ENCODE measurements around the gene PLEKHN1.

PLEKHN1 gene, protein sequence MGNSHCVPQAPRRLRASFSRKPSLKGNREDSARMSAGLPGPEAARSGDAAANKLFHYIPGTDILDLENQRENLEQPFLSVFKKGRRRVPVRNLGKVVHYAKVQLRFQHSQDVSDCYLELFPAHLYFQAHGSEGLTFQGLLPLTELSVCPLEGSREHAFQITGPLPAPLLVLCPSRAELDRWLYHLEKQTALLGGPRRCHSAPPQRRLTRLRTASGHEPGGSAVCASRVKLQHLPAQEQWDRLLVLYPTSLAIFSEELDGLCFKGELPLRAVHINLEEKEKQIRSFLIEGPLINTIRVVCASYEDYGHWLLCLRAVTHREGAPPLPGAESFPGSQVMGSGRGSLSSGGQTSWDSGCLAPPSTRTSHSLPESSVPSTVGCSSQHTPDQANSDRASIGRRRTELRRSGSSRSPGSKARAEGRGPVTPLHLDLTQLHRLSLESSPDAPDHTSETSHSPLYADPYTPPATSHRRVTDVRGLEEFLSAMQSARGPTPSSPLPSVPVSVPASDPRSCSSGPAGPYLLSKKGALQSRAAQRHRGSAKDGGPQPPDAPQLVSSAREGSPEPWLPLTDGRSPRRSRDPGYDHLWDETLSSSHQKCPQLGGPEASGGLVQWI

DNA sequence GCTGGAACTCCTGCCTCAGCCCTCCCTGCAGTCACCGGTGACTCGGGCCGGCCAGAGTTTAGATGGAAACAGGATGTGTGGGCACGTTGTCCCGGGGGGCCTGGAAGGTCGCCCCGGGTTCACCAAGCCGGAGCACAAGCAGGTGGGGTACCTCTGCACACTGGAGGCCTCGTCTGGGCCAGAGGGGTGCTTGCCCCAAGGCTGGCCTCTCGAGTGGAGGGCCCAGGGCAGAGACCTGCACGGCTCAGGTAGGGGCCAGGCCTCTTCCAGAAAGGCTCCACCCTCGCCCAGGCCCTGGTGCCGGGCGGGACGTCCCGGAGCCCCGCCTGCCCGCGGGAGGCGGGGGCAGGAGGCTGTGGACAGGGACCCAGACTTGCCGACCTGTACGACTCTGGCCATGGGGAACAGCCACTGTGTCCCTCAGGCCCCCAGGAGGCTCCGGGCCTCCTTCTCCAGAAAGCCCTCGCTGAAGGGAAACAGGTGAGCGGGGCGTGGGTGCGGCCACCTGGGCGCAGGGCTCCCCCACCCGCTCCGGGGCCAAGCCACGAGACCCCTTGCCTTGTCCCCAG, at the start of gene PLEKHN1:
Gene PLEKHN1, plus strand, starts transcription at position 348 of the 569 bp plus-strand sequence. Its CDS starts 50 bp downstream, at position 398.
- TF ChIP-seq, protein P1, sequence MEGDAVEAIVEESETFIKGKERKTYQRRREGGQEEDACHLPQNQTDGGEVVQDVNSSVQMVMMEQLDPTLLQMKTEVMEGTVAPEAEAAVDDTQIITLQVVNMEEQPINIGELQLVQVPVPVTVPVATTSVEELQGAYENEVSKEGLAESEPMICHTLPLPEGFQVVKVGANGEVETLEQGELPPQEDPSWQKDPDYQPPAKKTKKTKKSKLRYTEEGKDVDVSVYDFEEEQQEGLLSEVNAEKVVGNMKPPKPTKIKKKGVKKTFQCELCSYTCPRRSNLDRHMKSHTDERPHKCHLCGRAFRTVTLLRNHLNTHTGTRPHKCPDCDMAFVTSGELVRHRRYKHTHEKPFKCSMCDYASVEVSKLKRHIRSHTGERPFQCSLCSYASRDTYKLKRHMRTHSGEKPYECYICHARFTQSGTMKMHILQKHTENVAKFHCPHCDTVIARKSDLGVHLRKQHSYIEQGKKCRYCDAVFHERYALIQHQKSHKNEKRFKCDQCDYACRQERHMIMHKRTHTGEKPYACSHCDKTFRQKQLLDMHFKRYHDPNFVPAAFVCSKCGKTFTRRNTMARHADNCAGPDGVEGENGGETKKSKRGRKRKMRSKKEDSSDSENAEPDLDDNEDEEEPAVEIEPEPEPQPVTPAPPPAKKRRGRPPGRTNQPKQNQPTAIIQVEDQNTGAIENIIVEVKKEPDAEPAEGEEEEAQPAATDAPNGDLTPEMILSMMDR (IDR thresholded peaks at IDR 0.05; ENCODE audit: low read depth, low read length, missing control alignments): no peak
- H3K4me3 ChIP-seq (ENCODE audit: low read depth, low read length): peak within 1 kb of the TSS; percentile 48
- no peak for DNase-seq (ENCODE audit: low read depth)
- in situ Hi-C loops (cut with HindIII; ENCODE audit: low sequenced_read_pairs): no loop called here

DNA sequence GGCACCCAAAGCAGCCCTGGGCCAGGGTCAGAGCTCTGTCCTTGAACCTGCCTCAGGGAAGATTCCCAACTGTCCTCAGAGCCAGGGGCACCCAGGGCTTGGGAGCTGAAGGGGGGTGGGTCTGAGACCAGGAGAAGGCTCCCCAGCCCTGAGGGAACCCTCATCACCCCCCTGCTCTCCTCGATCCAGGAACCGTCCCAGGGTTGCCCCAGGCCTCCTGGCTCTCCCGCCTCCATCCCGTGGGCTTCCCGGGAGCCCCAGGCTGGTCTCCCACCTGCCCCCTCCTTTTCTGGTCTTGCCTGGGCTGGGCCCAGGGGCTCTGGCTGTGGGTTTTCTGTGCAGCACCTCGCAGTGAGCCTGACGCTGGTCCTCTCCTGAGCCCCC, 49.2 kb upstream of the PLEKHN1 start:
- TF ChIP-seq, protein P1 (IDR thresholded peaks at IDR 0.05; ENCODE audit: low read depth, low read length, missing control alignments): no peak
- no peak overlapping the region for H3K4me3 ChIP-seq (ENCODE audit: low read depth, low read length)
- in situ Hi-C loops (cut with HindIII; ENCODE audit: low sequenced_read_pairs): no loop called here
- DNase-seq (ENCODE audit: low read depth): no peak

DNA sequence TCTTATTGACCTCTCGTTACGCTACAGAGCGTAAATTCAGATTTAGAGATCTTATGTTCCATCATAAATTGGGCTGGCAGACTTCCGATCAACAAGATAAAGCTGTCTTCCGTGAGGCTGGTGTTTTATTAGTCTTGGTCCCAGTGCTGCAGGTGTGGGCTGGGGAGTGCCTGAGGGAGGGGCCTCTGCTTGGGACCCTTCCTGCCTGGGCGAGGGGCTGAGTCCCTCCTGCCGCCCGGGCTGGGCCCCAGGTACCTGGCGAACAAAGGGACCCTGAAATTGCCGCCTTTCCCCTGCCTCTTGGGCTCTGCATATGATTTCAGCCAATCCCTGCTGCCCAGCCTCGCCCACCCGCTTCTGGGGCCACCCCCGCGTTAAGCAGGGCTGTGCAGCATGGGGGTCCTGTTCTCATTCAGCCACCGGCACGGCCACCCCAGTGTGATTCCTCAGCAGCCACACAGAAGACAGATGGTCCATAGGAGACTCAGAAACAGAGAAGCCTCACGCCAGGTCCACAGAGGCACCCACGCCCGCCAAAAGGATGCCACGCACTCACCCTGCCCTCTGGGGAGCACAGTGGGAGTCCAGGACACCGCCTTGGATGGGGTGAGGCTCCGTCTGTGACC, 48.7 kb upstream of the PLEKHN1 start:
- in situ Hi-C loops (cut with HindIII; ENCODE audit: low sequenced_read_pairs): no loop called here

DNA sequence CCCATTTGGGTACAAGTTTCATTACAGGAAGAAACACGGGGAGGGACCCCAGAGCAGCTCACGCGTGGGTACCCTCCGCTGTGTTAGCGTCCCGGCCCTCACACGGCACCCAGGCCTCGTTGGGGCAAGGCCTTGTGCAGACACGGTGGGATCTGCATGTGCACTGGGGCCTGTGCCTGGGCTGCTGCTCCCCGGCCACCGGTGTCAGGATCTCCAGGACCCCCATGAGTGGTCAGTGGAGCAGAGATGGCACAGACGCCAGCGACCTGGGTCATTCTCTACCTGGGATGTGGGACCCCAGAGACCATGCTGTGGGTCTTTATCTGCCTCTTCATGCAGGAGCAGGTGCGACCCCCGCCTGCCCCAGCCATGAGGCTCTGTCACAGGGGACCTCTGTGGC, 47.9 kb upstream of the PLEKHN1 start:
- no peak for DNase-seq (ENCODE audit: low read depth)
- in situ Hi-C loops (cut with HindIII; ENCODE audit: low sequenced_read_pairs): no loop called here
- TF ChIP-seq, protein P1 (IDR thresholded peaks at IDR 0.05; ENCODE audit: low read depth, low read length, missing control alignments): no peak
- H3K4me3 ChIP-seq (ENCODE audit: low read depth, low read length): no peak overlapping the region

More for the DNA sequence above, 48.7 kb upstream of the PLEKHN1 start:
- no peak overlapping the region for H3K4me3 ChIP-seq (ENCODE audit: low read depth, low read length)
- DNase-seq (ENCODE audit: low read depth): no peak
- TF ChIP-seq, protein P1 (IDR thresholded peaks at IDR 0.05; ENCODE audit: low read depth, low read length, missing control alignments): no peak

DNA sequence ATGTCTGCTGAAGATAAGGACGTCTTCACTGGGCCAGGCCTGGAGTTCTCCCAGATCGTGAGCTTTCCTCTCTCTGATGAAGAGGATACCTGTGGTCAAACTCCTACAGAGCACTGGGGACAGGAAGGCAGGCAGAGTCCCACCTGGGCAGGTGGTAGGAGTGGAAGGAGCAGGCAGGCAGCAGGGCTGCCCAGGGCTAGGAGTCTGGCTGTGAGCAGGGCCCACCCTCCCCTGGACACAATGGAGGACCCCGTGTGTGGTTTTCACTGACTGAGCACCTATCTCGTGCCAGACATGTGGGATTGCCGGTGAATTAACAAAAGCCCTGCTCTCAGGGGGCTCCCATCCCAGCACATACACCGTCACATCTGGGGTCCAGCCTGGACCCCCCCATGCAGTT, 47.4 kb upstream of the PLEKHN1 start:
- no peak overlapping the region for H3K4me3 ChIP-seq (ENCODE audit: low read depth, low read length)
- DNase-seq (ENCODE audit: low read depth): no peak
- in situ Hi-C loops (cut with HindIII; ENCODE audit: low sequenced_read_pairs): no loop called here
- TF ChIP-seq, protein P1 (IDR thresholded peaks at IDR 0.05; ENCODE audit: low read depth, low read length, missing control alignments): no peak

DNA sequence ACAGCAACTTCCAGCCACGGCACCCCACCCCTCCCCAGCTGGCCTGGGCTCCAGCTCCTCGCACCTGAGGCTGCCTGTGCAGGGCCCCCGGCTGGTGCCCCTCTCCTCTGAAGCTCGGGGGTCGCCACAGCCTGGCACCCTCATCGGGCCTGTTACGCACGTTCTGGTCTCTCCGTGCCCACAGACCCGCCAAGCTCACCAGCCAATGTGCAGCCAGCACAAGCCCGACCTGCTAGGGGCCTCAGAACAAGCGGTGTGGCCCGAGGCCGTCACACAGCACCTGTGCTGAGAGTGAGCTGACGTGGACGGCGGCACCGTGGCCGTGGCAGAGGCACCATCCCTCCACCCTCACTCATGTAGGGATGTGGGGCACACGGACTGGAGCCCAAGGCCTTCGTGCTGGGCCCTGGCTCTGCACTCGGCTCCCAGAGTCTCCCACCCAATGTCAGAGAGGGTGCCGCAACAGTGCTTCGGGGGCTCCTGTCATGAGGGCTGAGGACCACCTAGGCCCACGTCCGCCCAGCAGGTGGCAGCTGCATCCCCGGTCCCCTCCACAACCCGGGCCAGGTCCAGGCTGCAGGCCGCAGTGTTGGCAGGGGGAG, 46.9 kb upstream of the PLEKHN1 start:
- DNase-seq (ENCODE audit: low read depth): no peak
- no peak overlapping the region for H3K4me3 ChIP-seq (ENCODE audit: low read depth, low read length)
- in situ Hi-C loops (cut with HindIII; ENCODE audit: low sequenced_read_pairs): no loop called here
- TF ChIP-seq, protein P1 (IDR thresholded peaks at IDR 0.05; ENCODE audit: low read depth, low read length, missing control alignments): peak; percentile 12
